Smooth muscle cell (in vitro differentiated cells): ENCODE measurements around the gene ZYG11B. TPM values are rescaled to one million over a fixed set of nuclear protein-coding genes. Genes with fewer than 3 reads are reported as not detected.

Source experiments
- DNase-seq: peaks from one replicate; lab custom pipeline; 2025; ENCODE audit not compliant: unreplicated experiment; lab: John Stamatoyannopoulos, UW
- H2AFZ ChIP-seq: fragments of 200-600 bp; sonication (generic); 2 replicates; pipeline ENCODE4 v1.6.0; 2016; ENCODE audit warnings: antibody characterized with exemption, low read depth, mild to moderate bottlenecking
- H3F3A ChIP-seq: fragments of 200-600 bp; sonication (generic); 2 replicates; pipeline ENCODE4 v1.6.0; 2017; ENCODE audit warnings: antibody characterized with exemption, low read depth
- H3K27ac ChIP-seq: fragments of 200-600 bp; sonication (generic); 2 replicates; pipeline ENCODE4 v1.5.1; 2016; ENCODE audit warnings: low read depth, mild to moderate bottlenecking
- H3K27me3 ChIP-seq: fragments of 200-600 bp; sonication (generic); 2 replicates; pipeline ENCODE4 v1.6.1; 2016; ENCODE audit warnings: low read depth, mild to moderate bottlenecking
- H3K36me3 ChIP-seq: fragments of 200-600 bp; sonication (generic); 2 replicates; pipeline ENCODE4 v1.5.1; 2016; ENCODE audit warnings: low read depth
- H3K4me1 ChIP-seq: fragments of 200-600 bp; sonication (generic); 2 replicates; pipeline ENCODE4 v1.5.1; 2016; ENCODE audit warnings: low read depth
- H3K4me2 ChIP-seq: fragments of 200-600 bp; sonication (generic); 2 replicates; pipeline ENCODE4 v1.6.0; 2016; ENCODE audit warnings: mild to moderate bottlenecking
- H3K4me3 ChIP-seq: fragments of 200-600 bp; sonication (generic); 2 replicates; pipeline ENCODE4 v1.5.1; 2016; ENCODE audit warnings: mild to moderate bottlenecking
- H3K79me2 ChIP-seq: fragments of 200-600 bp; sonication (generic); 2 replicates; pipeline ENCODE4 v1.6.0; 2016; ENCODE audit warnings: low read depth, mild to moderate bottlenecking
- H3K9ac ChIP-seq: fragments of 200-600 bp; sonication (generic); 2 replicates; pipeline ENCODE4 v1.6.0; 2016; ENCODE audit warnings: low read depth
- H3K9me3 ChIP-seq: fragments of 200-600 bp; sonication (generic); replicated peaks from 2 replicates; pipeline ENCODE4 v1.5.1; 2016; ENCODE audit warnings: low read depth
- H4K20me1 ChIP-seq: fragments of 200-600 bp; sonication (generic); 2 replicates; pipeline ENCODE4 v1.6.0; 2016; ENCODE audit warnings: low read depth
- WGBS: methylation state at CpG from one replicate; pipeline ENCODE4 v1.1.7; 2016; ENCODE audit warnings: low lambda C conversion rate; 5-methylcytosine and 5-hydroxymethylcytosine counted together
- polyA plus RNA-seq: library from polyadenylated mRNA; unstranded; fragments of >200 nt; fragmentation: Nextera tagmentation; extraction: Ambion mirVana; gene quantifications from 2 replicates; pipeline ENCODE4 v1.2.1, GENCODE V29; 2016
- total RNA-seq: library from RNA; depleted of rRNA; stranded (reverse); fragments of >200 nt; gene quantifications from 2 replicates; pipeline ENCODE4 v1.2.3, GENCODE V29; 2014
- TF ChIP-seq, protein P1 (sequence below): fragments of 200-600 bp; sonication (generic); IDR thresholded peaks from 2 replicates; pipeline ENCODE4 v1.5.1; 2017; ENCODE audit warnings: borderline replicate concordance, mild to moderate bottlenecking, antibody characterized with exemption; ENCODE audit not compliant: insufficient read depth, poor library complexity, severe bottlenecking

Gene ZYG11B
- total and polyA plus RNA-seq, 2 experiments from 2014 or later, result 8.8 to 36.0 TPM

GRCh38 chr1:52697795-52698674, 28.2 kb upstream of the ZYG11B start, which contains the start of gene COA7:
TSS of gene COA7 (minus strand) at chr1:52698347. CDS start at chr1:52698326, 21 bp downstream.
- peak within 1 kb of the TSS; percentile 97 for H2AFZ ChIP-seq
- peak within 1 kb of the TSS; percentile 73 for H3K4me3 ChIP-seq
- H3K9me3 ChIP-seq, result no peaks in the 10 kb centered on the region
- no peaks in the 10 kb centered on the region for H3K4me1 ChIP-seq
- peaks cover 28% of the 10 kb centered on the region for H3K79me2 ChIP-seq
- 5% methylated on average over 58 of the region's 68 CpGs for WGBS
- peak within 1 kb of the TSS; percentile 38 for H3K9ac ChIP-seq
- DNase-seq, result peak; percentile 60
- TF ChIP-seq, protein P1, sequence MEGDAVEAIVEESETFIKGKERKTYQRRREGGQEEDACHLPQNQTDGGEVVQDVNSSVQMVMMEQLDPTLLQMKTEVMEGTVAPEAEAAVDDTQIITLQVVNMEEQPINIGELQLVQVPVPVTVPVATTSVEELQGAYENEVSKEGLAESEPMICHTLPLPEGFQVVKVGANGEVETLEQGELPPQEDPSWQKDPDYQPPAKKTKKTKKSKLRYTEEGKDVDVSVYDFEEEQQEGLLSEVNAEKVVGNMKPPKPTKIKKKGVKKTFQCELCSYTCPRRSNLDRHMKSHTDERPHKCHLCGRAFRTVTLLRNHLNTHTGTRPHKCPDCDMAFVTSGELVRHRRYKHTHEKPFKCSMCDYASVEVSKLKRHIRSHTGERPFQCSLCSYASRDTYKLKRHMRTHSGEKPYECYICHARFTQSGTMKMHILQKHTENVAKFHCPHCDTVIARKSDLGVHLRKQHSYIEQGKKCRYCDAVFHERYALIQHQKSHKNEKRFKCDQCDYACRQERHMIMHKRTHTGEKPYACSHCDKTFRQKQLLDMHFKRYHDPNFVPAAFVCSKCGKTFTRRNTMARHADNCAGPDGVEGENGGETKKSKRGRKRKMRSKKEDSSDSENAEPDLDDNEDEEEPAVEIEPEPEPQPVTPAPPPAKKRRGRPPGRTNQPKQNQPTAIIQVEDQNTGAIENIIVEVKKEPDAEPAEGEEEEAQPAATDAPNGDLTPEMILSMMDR, result no peak
- H4K20me1 ChIP-seq, result no peaks in the 10 kb centered on the region
- no peaks in the 10 kb centered on the region for H3K36me3 ChIP-seq
- H3K27ac ChIP-seq, result peak within 1 kb of the TSS; percentile 52
- no peaks in the 10 kb centered on the region for H3K27me3 ChIP-seq
- peaks cover 10% of the 10 kb centered on the region for H3F3A ChIP-seq
- H3K4me2 ChIP-seq, result peak within 1 kb of the TSS; percentile 81

DNA sequence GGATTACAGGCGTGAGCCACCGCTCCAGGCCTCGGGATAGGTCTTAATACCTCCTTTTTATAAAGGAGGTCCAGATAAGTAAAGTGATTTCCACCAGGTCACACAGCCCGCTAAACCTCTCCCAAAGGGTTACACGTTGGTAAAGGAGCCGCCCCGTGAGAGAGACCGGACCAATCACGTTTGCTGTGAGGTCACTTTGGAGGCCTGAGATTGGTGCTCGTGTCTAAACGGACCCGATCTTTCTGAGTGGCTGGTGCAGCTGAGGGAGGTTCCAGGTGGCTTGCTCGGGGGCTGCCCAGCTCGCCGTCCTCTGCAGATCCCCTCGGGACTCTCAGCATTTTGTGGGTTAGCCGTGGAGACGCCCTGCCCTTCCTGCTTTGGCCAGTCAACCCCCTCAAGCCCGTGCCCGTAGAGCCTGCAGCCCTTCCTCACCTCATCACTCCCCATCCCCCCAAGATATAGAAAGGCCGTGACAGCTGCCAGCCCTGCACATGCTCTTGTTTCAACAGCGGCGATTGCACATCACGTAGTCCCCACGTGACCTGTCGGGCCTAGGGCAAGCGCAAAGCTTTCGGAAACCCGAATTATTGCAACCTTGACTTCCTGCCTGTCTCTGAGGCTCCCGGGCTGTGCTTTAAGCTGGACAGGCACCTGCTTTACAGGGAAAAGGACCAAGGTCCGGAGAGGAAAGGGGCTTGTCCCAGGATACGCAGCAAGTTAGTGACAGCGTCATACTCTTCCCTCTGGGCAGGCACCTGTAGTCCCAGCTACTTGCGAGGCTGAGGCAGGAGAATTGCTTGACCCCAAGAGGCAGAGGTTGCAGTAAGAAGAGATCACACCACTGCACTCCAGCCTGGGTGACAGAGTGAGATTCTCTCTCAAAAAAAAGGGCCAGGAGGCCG, 23.1 kb upstream of the ZYG11B start:
- Histone ChIP-seq H3K4me3 (peak overlapping the region; percentile 54), H3K27me3 (no peaks in the 10 kb centered on the region), H2AFZ (peak overlapping the region; percentile 94), H3K4me2 (peak overlapping the region; percentile 89), H4K20me1 (no peaks in the 10 kb centered on the region), H3K36me3 (no peaks in the 10 kb centered on the region), H3K27ac (no peak overlapping the region), H3K79me2 (no peaks in the 10 kb centered on the region), H3K4me1 (no peaks in the 10 kb centered on the region), H3F3A (peaks cover 10% of the 10 kb centered on the region), H3K9me3 (no peaks in the 10 kb centered on the region), H3K9ac (peak overlapping the region; percentile 28)
- DNase-seq, result peak; percentile 63
- WGBS, result 6% methylated on average over 35 of the region's 35 CpGs
- TF ChIP-seq, protein P1, result no peak

DNA sequence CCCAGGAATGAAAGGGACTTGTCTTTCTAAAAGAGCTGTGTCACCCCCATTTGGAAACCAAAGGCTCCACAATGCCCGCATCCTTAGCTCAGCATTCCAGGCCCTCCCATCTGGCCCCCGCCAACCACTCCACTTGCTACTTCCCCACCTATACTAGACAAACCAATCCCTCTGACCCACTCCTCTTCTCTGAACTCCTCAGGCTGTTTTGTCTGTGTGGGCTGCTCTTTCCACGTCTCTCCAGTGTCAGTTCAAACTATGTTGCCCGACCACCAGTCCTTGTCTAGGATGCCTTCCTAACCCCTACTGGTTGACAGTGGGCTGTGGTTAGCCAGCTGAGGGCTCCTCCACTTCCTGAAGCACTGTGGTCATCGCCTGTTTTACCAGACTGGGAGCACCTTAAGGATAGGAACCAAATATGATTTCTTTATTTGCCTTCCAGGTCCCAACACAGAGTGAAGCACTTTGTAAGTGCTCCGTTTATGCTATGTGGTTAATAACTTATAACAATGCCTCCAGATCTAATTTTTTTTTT, 20.1 kb upstream of the ZYG11B start:
- no peaks in the 10 kb centered on the region for H3K27me3 ChIP-seq
- H3K9me3 ChIP-seq, result no peaks in the 10 kb centered on the region
- no peak overlapping the region for H3K4me2 ChIP-seq
- no peaks in the 10 kb centered on the region for H3F3A ChIP-seq
- TF ChIP-seq, protein P1, result no peak
- H3K36me3 ChIP-seq, result no peaks in the 10 kb centered on the region
- H3K9ac ChIP-seq, result no peak overlapping the region
- no peak for DNase-seq
- H4K20me1 ChIP-seq, result no peaks in the 10 kb centered on the region
- no peaks in the 10 kb centered on the region for H3K79me2 ChIP-seq
- H3K4me1 ChIP-seq, result no peaks in the 10 kb centered on the region
- no peak overlapping the region for H3K27ac ChIP-seq
- 62% methylated on average over 6 of the region's 6 CpGs for WGBS
- H3K4me3 ChIP-seq, result no peak overlapping the region
- no peak overlapping the region for H2AFZ ChIP-seq
